ENCODE results near the gene FAM3D.
"Not testable (repeated sequence)": the region's sequence is repeated elsewhere in the genome, so short reads cannot be mapped to it uniquely, and the experiment has no call there.

FAM3D gene, protein sequence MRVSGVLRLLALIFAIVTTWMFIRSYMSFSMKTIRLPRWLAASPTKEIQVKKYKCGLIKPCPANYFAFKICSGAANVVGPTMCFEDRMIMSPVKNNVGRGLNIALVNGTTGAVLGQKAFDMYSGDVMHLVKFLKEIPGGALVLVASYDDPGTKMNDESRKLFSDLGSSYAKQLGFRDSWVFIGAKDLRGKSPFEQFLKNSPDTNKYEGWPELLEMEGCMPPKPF

DNA sequence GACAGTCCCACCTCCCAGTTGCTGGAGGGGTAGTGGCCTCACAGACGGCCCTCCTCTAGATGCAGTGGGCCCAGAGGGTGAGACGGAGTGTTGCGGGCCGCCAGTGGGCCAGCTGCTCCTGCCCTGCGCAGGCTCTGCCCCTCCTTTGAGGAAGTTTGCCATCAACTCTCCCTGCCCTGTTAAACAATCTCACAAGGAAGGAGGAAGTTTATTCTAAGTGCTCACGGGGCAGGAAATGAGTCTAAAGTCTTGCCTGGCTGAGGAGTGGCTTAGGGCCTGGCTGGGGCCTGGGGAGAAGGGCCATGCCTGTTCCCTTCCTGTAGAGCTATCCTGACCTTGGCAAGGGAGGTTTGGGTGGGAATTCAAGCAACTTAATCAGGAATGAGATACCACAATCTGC is at the start of gene FAM3D:
Gene FAM3D (minus strand): TSS at position 92 of the 400 bp plus-strand sequence. CDS start 11,211 bp downstream, outside the sequence.
- DNase-seq = no peak

DNA sequence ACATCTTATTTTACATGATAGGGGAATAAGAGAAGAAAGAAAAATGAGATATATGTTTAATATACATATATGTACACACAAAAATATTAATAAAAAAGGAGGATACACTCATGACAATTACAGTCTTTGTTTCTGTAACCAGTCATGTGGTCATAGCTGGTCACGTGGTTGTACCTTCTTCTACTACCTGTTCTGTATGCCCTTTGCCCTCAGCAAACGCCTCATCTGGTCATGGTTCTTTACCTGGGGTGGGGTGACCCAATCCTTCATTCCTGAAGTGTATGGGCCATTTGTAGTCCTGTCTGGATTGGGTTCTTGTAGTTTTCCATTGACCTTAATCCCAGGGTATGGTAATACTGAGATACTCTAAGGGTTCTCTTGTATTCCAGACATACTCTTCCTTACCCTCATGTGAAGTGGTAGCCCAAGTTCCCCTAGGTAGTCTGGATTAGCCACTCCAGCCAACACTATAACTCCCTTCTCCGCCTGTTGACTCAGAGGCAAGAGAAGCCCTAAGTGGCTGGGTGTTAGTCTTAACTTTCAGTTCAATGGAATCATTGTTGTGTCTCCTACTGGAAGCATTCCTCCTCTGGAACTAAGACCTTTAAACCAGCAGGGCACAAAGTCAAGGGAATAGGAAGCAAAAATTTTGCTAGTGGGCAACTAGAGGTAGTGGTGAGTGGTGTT is 47.3 kb upstream of the FAM3D start:
- no peak for DNase-seq

GRCh38 chr3:58711871-58712270 is 45.3 kb upstream of the FAM3D start:
- no peak for DNase-seq

DNA sequence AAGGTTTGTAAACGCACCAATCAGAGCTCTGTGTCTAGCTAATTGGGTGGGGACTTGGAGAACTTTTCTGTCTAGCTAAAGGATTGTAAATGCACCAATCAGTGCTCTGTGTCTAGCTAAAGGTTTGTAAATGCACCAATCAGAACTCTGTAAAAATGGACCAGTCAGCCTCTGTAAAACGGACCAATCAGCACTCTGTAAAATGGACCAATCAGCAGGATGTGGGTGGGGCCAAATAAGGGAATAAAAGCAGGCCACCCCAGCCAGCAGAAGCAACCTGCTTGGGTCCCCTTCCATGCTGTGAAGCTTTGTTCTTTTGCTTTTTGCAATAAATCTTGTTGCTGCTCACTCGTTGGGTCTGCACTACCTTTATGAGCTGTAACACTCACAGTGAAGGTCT is 42.4 kb upstream of the FAM3D start:
- DNase-seq = not testable (repeated sequence)

GRCh38 chr3:58708116-58708791 is 41.7 kb upstream of the FAM3D start:
- no peak for DNase-seq

DNA sequence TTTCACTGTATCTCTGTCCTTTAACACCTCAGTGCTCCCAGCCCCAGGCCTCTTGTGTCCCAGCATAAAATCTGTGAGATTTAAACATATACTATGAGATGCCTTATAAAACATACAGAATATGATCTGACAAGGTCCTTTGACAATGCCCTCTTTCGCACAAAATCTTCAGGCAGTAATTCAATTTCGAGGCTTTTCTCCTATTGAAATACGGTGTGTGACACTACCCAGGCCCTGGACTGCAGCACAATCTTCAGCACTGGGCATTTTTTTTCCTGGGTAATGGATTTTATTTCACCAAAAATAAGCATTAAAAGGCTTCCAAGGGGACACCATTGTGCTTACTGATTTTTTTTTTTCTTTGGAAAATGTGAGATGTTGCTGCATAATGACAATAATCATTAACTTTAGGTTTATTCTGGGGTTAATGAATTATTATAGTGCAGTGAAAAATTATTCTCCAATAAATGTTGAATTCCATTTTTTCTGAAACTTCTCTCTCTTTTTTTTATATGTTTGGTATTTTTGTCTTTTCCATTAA is 40.9 kb upstream of the FAM3D start:
- DNase-seq = no peak

- DNase-seq = no peak
Observed at GRCh38 chr3:58706395-58707167, 40.0 kb upstream of the FAM3D start.

DNA sequence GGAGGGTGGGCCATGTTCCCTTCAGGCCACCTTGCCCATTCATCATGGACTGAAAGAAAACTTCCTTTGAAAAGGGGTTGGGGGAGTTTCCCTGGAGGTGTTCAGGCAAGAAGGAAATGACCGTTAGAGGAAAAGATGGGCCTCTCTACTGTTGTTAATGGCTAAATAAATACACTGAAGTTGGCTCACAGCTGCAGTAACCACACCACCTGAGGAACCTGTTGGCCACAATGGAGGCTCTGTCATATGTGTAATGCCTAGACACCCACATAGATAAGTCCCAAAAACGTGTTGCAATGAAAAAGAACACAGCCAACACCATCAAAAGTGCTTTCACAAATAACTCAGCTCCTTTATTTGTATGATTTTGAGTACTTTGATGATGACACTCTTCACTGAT is 38.2 kb upstream of the FAM3D start:
- no peak for DNase-seq

DNA sequence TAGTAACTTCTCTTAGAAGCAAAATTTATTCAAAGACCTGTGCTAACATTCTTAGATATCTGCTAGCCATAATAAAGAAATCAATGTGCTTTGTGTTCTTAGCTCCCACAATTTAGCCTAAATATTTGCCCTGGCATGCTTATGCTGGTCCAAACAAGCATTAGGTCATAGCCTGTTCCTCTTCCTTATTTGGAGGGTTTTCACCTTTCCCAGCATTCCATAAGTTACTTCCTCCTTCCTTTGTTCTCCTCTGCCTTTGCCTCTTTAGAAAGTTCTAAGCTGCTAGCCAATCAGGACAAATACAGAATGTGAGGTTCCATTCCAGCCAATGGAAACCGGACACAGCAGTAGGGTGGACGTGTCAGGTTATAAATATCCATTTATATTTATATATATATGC is 37.7 kb upstream of the FAM3D start:
- not testable (repeated sequence) for DNase-seq

- DNase-seq = no peak
Observed at GRCh38 chr3:58698246-58698645, 31.7 kb upstream of the FAM3D start.

GRCh38 chr3:58697561-58697960 is 31.0 kb upstream of the FAM3D start:
- no peak for DNase-seq

- DNase-seq = not testable (repeated sequence)
Observed at GRCh38 chr3:58696813-58697212, 30.2 kb upstream of the FAM3D start.

GRCh38 chr3:58696093-58696492 is 29.5 kb upstream of the FAM3D start:
- DNase-seq = no peak

GRCh38 chr3:58695284-58695683 is 28.7 kb upstream of the FAM3D start:
- DNase-seq = not testable (repeated sequence)

DNA sequence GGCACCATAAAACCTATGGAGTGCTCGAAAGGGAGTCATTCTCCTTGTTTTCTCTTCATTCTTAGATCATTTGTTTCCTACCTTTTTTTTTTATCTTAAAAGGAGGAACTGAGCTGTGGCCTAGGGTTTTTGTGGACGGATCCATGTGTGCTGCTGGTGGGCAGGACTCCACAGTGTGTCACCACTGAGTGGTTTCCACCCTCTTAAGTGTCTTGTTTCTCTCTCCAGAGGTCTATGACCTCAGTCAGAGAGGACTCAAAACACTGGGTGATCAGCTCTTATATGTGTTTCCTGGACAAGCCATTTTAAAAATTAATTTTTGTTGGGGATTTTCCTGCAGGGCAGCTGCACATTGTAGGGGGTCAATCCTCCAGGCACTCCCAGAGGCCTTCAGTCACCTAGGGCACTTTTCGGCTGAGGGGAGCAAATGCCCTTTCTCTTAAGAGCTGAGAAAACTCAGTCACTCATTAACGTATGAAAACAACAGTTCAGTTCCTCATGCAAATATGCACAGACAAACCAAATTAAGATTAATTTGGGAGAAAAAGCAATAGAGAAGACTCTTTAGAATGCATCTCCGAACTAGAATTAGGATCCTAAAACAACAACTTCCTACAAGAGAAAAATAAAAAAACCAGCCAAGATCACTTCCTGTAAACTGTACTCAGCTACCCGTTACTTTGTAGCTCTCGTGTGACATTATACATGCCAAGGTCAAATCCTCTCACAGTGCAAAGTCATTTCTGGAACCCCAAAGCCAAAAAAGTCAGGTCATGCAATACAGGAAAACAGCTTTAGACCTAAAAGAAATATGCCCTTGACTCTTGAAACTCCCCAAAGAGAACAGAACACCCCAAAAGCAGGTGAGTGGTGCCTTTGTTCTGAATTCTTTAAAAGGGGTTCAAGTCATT is 27.6 kb upstream of the FAM3D start:
- DNase-seq = no peak

GRCh38 chr3:58692484-58692883 is 25.9 kb upstream of the FAM3D start:
- DNase-seq = no peak

DNA sequence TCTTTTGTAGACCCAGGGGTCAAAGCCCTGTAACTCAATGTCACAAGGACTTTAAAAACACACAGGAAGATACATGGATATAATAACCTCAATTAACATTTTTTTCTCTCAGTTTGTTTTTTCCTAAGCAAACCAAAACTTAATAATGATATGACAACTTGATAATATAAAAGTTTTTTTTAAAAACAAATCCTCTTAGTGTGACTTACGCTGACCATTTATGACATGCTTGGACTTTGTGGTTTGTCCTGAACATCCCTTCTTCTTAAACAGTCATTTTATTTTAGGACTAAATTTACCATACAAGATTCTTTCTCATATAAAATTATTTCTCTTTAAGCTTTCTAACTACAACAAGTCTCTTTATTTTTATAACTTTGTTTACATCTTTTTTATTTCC is 25.4 kb upstream of the FAM3D start:
- DNase-seq = no peak

GRCh38 chr3:58690490-58690889 is 23.9 kb upstream of the FAM3D start:
- no peak for DNase-seq

DNA sequence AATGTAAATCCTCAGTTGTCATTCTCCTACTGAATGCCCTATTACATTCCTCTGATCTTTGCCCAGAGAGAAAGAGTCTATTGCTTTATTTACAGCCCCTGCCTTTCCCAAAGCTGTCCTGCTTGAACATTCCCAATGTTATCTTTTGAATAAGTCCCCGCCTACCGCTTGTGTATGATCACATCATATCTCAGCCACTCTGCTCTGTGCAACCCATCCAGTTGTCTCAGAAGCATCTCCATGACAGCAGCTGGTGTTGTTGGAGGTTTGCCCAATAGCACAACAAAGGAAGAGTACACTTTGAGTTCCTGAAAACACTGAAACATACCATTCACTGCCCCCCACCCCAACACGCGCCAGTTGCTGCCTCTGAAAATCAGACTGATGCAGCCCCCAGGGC is 22.0 kb upstream of the FAM3D start:
- DNase-seq = no peak

GRCh38 chr3:58686847-58687246 is 20.3 kb upstream of the FAM3D start:
- DNase-seq = no peak

- no peak for DNase-seq
Observed at GRCh38 chr3:58685641-58686040, 19.1 kb upstream of the FAM3D start.

DNA sequence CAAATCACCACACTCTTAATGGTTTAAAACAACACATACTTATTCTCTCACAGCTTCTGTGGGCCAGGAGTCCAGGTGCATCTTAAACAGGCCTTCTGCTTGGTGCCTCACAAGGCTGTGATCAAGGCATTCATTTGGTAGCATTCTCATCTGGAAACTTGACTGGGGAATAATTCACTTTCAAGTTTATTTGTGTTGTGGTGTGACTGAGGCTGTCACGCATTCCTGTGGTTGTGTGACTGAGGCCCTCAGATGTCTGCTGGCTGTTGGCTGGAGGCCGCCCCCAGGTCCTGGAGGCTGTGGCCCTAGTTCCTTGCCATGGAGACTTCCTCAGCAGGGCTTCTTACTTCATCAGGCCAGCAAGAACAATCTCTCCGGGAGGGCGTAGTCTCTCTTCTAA is 16.9 kb upstream of the FAM3D start:
- no peak for DNase-seq

All from NCI-H1694 (cell line).